Cardiac muscle cell (in vitro differentiated cells and primary cell): Measurements from ENCODE around the gene TGFBR1. TPM values are rescaled to one million over a fixed set of nuclear protein-coding genes. Genes with fewer than 3 reads are reported as not detected.

Source experiments
- DNase-seq, 2 donors: peaks; one replicate each; pipeline versions ENCODE4 v3.0.0 to v3.0.0-alpha.2; 2010 to 2017; ENCODE audit warnings: low read depth in 1 of 2, low spot score in 1 of 2
- H3K27ac ChIP-seq: fragments of 200-600 bp; sonication (generic); 2 replicates; pipeline ENCODE4 v1.5.1; 2016
- H3K27me3 ChIP-seq: fragments of 200-600 bp; sonication (generic); 2 replicates; pipeline ENCODE4 v1.6.0; 2016; ENCODE audit warnings: control low read depth
- H3K36me3 ChIP-seq: fragments of 200-600 bp; sonication (generic); 2 replicates; pipeline ENCODE4 v1.5.1; 2016; ENCODE audit warnings: control low read depth
- H3K4me1 ChIP-seq: fragments of 200-600 bp; sonication (generic); 2 replicates; pipeline ENCODE4 v1.8.1; 2017; ENCODE audit warnings: low read depth, mild to moderate bottlenecking, mixed run types
- H3K4me3 ChIP-seq: fragments of 200-600 bp; sonication (generic); 2 replicates; pipeline ENCODE4 v1.5.1; 2016; ENCODE audit warnings: mild to moderate bottlenecking
- H3K9me3 ChIP-seq: fragments of 200-600 bp; sonication (generic); 2 replicates; pipeline ENCODE4 v1.5.1; 2017; ENCODE audit warnings: low read depth, mild to moderate bottlenecking, control low read depth
- polyA plus RNA-seq: library from polyadenylated mRNA; unstranded; fragments of >200 nt; fragmentation: Nextera tagmentation; extraction: Ambion mirVana; gene quantifications from 2 replicates; pipeline ENCODE4 v1.2.1, GENCODE V29; 2016
- total RNA-seq: library from RNA; depleted of rRNA; stranded (reverse); fragments of >200 nt; gene quantifications from 2 replicates; pipeline ENCODE4 v1.2.3, GENCODE V29; 2016
- TF ChIP-seq, protein P1 (sequence below): IDR thresholded peaks from 2 replicates; pipeline ENCODE4 v1.5.1; 2012; ENCODE audit warnings: low read depth, mild to moderate bottlenecking, low read length

TGFBR1 gene
- total and polyA plus RNA-seq, 2 experiments from 2014 or later = 11.1 to 17.2 TPM

GRCh38 chr9:99184475-99185347, 79.8 kb downstream of the TGFBR1 start:
- TF ChIP-seq, protein P1, sequence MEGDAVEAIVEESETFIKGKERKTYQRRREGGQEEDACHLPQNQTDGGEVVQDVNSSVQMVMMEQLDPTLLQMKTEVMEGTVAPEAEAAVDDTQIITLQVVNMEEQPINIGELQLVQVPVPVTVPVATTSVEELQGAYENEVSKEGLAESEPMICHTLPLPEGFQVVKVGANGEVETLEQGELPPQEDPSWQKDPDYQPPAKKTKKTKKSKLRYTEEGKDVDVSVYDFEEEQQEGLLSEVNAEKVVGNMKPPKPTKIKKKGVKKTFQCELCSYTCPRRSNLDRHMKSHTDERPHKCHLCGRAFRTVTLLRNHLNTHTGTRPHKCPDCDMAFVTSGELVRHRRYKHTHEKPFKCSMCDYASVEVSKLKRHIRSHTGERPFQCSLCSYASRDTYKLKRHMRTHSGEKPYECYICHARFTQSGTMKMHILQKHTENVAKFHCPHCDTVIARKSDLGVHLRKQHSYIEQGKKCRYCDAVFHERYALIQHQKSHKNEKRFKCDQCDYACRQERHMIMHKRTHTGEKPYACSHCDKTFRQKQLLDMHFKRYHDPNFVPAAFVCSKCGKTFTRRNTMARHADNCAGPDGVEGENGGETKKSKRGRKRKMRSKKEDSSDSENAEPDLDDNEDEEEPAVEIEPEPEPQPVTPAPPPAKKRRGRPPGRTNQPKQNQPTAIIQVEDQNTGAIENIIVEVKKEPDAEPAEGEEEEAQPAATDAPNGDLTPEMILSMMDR = peak; percentile 98
- H3K27ac ChIP-seq = no peak overlapping the region
- peak; percentile 92 to 94 for DNase-seq
- H3K36me3 ChIP-seq = no peaks in the 10 kb centered on the region
- no peaks in the 10 kb centered on the region for H3K4me1 ChIP-seq
- H3K4me3 ChIP-seq = no peak overlapping the region
- H3K27me3 ChIP-seq = no peaks in the 10 kb centered on the region
- H3K9me3 ChIP-seq = no peaks in the 10 kb centered on the region

- TF ChIP-seq, protein P1 = no peak
- Histone ChIP-seq H3K36me3 (no peaks in the 10 kb centered on the region), H3K4me1 (no peaks in the 10 kb centered on the region), H3K27me3 (no peaks in the 10 kb centered on the region), H3K27ac (no peak overlapping the region), H3K4me3 (no peak overlapping the region), H3K9me3 (no peaks in the 10 kb centered on the region)
- no peak for DNase-seq
Measured at GRCh38 chr9:99185348-99185632, 80.4 kb downstream of the TGFBR1 start.

- no peak for DNase-seq
- Histone ChIP-seq H3K4me1 (no peaks in the 10 kb centered on the region), H3K36me3 (no peaks in the 10 kb centered on the region), H3K27me3 (no peaks in the 10 kb centered on the region), H3K9me3 (no peaks in the 10 kb centered on the region), H3K27ac (no peak overlapping the region), H3K4me3 (no peak overlapping the region)
- TF ChIP-seq, protein P1 = no peak
Measured at GRCh38 chr9:99185934-99186333, 81.0 kb downstream of the TGFBR1 start.

DNA sequence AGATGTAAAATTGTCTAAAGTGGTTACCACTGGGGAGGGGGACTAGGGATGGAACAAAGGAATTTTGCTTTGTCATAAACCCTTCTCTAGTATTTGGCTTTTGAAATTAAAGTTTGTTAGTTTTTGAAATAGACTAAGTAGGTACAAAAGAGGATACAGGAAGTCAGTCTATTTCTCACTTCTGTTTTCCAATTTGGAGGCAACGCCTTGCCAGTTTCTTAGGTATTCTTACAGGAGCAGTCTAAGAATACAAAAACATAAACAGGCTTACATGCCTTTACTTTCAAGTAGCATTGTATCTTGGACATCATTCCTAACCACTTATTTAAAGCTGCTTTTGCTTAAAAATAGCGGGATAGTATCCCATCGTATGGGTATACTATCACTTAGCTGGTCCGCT, 82.4 kb downstream of the TGFBR1 start:
- Histone ChIP-seq H3K36me3 (no peaks in the 10 kb centered on the region), H3K27me3 (no peaks in the 10 kb centered on the region), H3K27ac (no peak overlapping the region), H3K4me1 (no peaks in the 10 kb centered on the region), H3K4me3 (no peak overlapping the region), H3K9me3 (no peaks in the 10 kb centered on the region)
- DNase-seq = no peak
- TF ChIP-seq, protein P1 = no peak

DNA sequence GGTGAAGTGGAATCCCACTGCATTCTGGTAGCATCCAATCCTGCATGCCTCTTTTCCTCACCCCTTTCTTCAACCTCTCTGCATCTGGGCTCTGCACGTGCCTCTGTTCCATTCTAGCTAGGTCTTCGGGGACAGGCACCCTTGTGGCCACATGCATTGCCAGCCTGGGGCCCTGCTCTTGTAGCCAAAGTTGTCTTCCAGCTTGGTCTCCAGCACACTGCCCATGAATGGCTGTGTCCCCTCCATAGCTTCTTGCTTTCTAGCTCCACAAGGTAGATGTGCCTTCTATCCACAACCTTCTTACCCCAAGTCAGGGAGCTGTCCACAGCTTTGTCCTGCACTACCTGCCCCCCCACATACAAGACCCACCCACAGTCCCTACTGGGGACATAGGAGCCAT, 84.3 kb downstream of the TGFBR1 start:
- TF ChIP-seq, protein P1 = no peak
- no peaks in the 10 kb centered on the region for H3K27me3 ChIP-seq

More for the DNA sequence above, 84.3 kb downstream of the TGFBR1 start:
- no peak for DNase-seq
- Histone ChIP-seq H3K4me3 (no peak overlapping the region), H3K27ac (no peak overlapping the region), H3K4me1 (no peaks in the 10 kb centered on the region), H3K36me3 (no peaks in the 10 kb centered on the region), H3K9me3 (no peaks in the 10 kb centered on the region)
